Heart right ventricle (tissue), 16 donors: ENCODE data around the gene PDE4D. TPM values are rescaled to one million over a fixed set of nuclear protein-coding genes. Genes with fewer than 3 reads are reported as not detected.

Source experiments
- ATAC-seq, 8 donors: fragments of 200-7000 bp; cut with Tn5 transposase; one replicate each; pipeline ENCODE4 v1.9.1; 2020; ENCODE audit warnings: mild to moderate bottlenecking in 8 of 8, moderate library complexity in 8 of 8, moderate number of reproducible peaks in 1 of 8
- DNase-seq, 2 donors: peaks; one replicate each; pipeline ENCODE4 v3.0.0-alpha.2; 2020
- H3K27ac ChIP-seq, 10 donors: fragments of 200-600 bp; sonication (generic) in 2 of 10; one replicate each; pipeline versions ENCODE4 v1.5.0 to v1.8.0; 2020 to 2022; ENCODE audit warnings: mild to moderate bottlenecking in 3 of 10
- H3K27me3 ChIP-seq, 7 donors: fragments of 200-600 bp; one replicate each; pipeline ENCODE4 v1.8.0; 2021 to 2022; ENCODE audit warnings: mild to moderate bottlenecking in 2 of 7
- H3K36me3 ChIP-seq, 9 donors: fragments of 200-600 bp; sonication (generic) in 1 of 9; one replicate each; pipeline versions ENCODE4 v1.5.0 to v1.8.0; 2020 to 2022; ENCODE audit warnings: mild to moderate bottlenecking in 2 of 9
- H3K4me1 ChIP-seq, 9 donors: fragments of 200-600 bp; sonication (generic) in 1 of 9; one replicate each; pipeline versions ENCODE4 v1.5.0 to v1.8.0; 2020 to 2022; ENCODE audit warnings: mild to moderate bottlenecking in 4 of 9
- H3K4me3 ChIP-seq, 10 donors: fragments of 200-600 bp; sonication (generic) in 2 of 10; one replicate each; pipeline versions ENCODE4 v1.5.0 to v1.8.0; 2020 to 2022; ENCODE audit warnings: mild to moderate bottlenecking in 7 of 10, moderate library complexity in 2 of 10
- H3K9me3 ChIP-seq, 11 donors: fragments of 200-600 bp in 10 of 11; sonication (generic) in 2 of 11; one replicate each; pipeline versions ENCODE4 v1.5.0 to v1.8.0; 2013 to 2022; ENCODE audit warnings: mild to moderate bottlenecking in 2 of 11, control low read depth in 1 of 11, moderate library complexity in 1 of 11
- CTCF ChIP-seq, 9 donors: fragments of 200-600 bp; sonication (generic) in 2 of 9; IDR thresholded peaks; one replicate each; pipeline versions ENCODE4 v1.5.0 to v1.8.0; 2021 to 2022; ENCODE audit warnings: antibody characterized with exemption in 9 of 9, mild to moderate bottlenecking in 5 of 9, moderate library complexity in 1 of 9
- WGBS, 2 donors: extraction: QIAGEN DNeasy Blood & Tissue Kit; methylation state at CpG; one replicate each; pipeline ENCODE4 v1.1.7; 2013; ENCODE audit warnings: inconsistent platforms in 1 of 2; 5-methylcytosine and 5-hydroxymethylcytosine counted together
- intact Hi-C, 10 donors: fragments of 100-400 bp; cut with DNase I; formaldehyde crosslinking; loops; one replicate each; pipeline versions ENCODE4 v1.11.1 to v1.14.2; 2022
- polyA plus RNA-seq, 2 donors: library from polyadenylated mRNA; stranded (reverse); fragments of 200-250 nt; gene quantifications; one replicate each; pipeline ENCODE4 v1.2.3, GENCODE V29; 2013
- total RNA-seq, 10 donors: library from RNA; stranded (reverse); fragmentation: NEBNext Ultra II Directional in 3 of 10; extraction: Animal tissue kit (Norgen Biotek cat#: 25700) in 3 of 10; gene quantifications; one replicate each; pipeline versions ENCODE4 v1.2.1 to v1.2.4, GENCODE V29; 2021 to 2023
- donor health status: Arrhythmogenic right ventricular cardiomyopathy.
- donor health status: ischemic (EF 13 %, LVEDD 7.1; RV severe dilation, severe dysfunction).
- donor health status: healthy with polysubstance abuse.
- donor health status: DM: no; HTN: yes; CAD: no.
- donor health status: DM: no; HTN: no; CAD: no.
- donor health status: ischemic (EF 25% LVEDD 6.9; RV normal size, moderate dysfunction).
- donor health status: ischemic (EF 25% LVEDD 5.7; RV mildly dilated, moderate dysfunction).
- donor health status: healthy.
- donor health status: DM: yes; HTN: yes; CAD: no.
- donor health status: Ischemic cardiomyopathy.
- donor health status: ischemic (EF 35%, LVEDD 5.7; RV mildly dilated, moderate dysfunction).
- donor health status: nonischemic (EF 11% LVEDD 7.7; RV severe dilation, severe dysfunction).
- donor health status: DM: yes; HTN: yes; CAD: no.
- donor health status: PGD.
- donor health status: ischemic (EF 29% LVEDD 5.4; RV normal size, mild dysfunction).
- donor health status: nonischemic (EF 23%, LVEDD 6.1; RV moderate dilation, normal function).

The PDE4D gene
- total and polyA plus RNA-seq, 12 donors = 5.8 to 83.2 (median 39.5) TPM

GRCh38 chr5:59115345-59115744 is 778.2 kb downstream of the PDE4D start:
- intact Hi-C loops = no loop called here
- H3K4me3 ChIP-seq = no peak overlapping the region
- no peaks in the 10 kb centered on the region for H3K9me3 ChIP-seq
- ATAC-seq (peak in 3 of 8 donors; percentile 35 to 53 (median 50)), DNase-seq (no peak)
- TF ChIP-seq CTCF (IDR thresholded peaks at IDR 0.05) = no peak
- peaks cover 0 to 16% (median 8%) of the 10 kb centered on the region in 9 donors for H3K4me1 ChIP-seq
- no peaks in the 10 kb centered on the region for H3K36me3 ChIP-seq
- H3K27me3 ChIP-seq = no peaks in the 10 kb centered on the region
- H3K27ac ChIP-seq = no peak overlapping the region

GRCh38 chr5:59109383-59109782 is 784.1 kb downstream of the PDE4D start:
- WGBS, 2 donors = 78 to 87% methylated on average over 2 of the region's 2 CpGs
- intact Hi-C loops = no loop called here
- TF ChIP-seq CTCF (IDR thresholded peaks at IDR 0.05) = no peak
- peak in 4 of 8 donors; percentile 18 to 62 (median 38) for ATAC-seq
- Histone ChIP-seq H3K36me3 (no peaks in the 10 kb centered on the region), H3K4me3 (no peak overlapping the region), H3K4me1 (peaks cover 0 to 10% (median 8%) of the 10 kb centered on the region in 9 donors), H3K9me3 (no peaks in the 10 kb centered on the region), H3K27me3 (no peaks in the 10 kb centered on the region), H3K27ac (no peak overlapping the region)
- DNase-seq = no peak

DNA sequence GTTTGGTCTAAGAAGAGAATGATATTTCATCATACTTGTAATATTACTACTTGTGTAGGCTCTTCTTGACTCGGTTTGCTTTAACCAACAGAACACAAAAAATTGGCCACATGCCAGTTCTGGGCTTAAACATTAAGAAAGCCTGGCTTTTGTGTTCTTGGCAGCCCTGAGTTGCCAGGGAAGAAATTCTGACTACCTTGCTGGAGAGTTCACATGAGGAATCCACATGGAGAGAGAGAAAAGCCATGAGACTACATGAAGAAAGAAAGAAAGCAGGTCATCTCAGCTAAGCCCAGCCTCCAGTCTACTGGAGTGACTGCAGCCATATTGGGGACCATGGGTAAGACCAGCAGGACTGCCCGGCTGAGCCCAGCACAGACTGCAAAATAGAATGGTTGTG is 785.8 kb downstream of the PDE4D start:
- H3K4me1 ChIP-seq = peaks cover 0 to 26% (median 10%) of the 10 kb centered on the region in 9 donors
- intact Hi-C loops = no loop called here
- H3K4me3 ChIP-seq = no peak overlapping the region
- H3K27ac ChIP-seq = no peak overlapping the region
- no peak for TF ChIP-seq CTCF (IDR thresholded peaks at IDR 0.05)
- H3K9me3 ChIP-seq = no peaks in the 10 kb centered on the region
- WGBS, 2 donors = 78 to 85% methylated on average over 2 of the region's 2 CpGs
- H3K36me3 ChIP-seq = no peaks in the 10 kb centered on the region
- H3K27me3 ChIP-seq = no peaks in the 10 kb centered on the region
- ATAC-seq (no peak), DNase-seq (no peak)

DNA sequence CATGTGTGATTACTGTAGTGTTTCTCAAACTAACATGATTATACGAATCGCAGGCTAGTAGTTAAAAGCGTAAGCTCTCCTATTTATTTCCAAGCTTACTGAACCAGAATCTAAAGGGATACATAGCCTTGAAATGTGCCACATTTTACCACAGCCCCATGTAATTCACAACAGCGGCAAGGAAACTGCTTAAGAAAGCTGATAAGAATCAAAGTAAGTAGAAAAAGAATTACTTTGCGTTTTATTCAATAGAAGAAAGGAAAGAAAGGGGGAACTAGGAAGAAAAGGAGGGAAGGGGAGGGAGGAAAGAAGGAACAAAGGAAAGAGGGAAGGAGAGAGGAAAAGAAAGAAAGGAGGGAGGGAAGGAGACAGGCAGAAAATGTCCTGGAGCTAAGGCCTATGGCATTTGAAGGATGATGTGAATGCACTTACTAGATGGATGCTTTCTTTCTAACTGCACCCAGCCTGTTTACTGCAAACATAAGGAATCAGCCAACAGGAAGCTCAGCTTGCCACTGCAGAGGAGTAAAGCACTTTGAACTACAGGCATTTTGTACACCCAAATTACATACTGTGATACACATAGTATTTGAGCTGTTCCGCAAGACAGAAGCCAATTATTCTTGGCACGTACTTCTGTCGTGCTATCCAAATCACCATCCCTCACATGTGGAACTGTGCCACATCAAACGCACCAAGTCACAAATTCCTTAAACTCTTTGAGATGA is 789.0 kb downstream of the PDE4D start:
- H3K9me3 ChIP-seq = no peaks in the 10 kb centered on the region
- H3K27me3 ChIP-seq = no peaks in the 10 kb centered on the region
- no peak for TF ChIP-seq CTCF (IDR thresholded peaks at IDR 0.05)
- intact Hi-C loops = no loop called here
- no peak overlapping the region for H3K4me3 ChIP-seq
- H3K27ac ChIP-seq = no peak overlapping the region
- H3K4me1 ChIP-seq = peaks cover 0 to 28% (median 15%) of the 10 kb centered on the region in 9 donors
- peak in 5 of 8 donors; percentile 21 to 51 (median 40) for ATAC-seq
- 57 to 59% methylated on average over 9 of the region's 9 CpGs for WGBS, 2 donors
- DNase-seq = no peak
- no peaks in the 10 kb centered on the region for H3K36me3 ChIP-seq
